ENCODE measurements around the gene STS. TPM values are rescaled to one million over a fixed set of nuclear protein-coding genes. Genes with fewer than 3 reads are reported as not detected.

STS gene
- total RNA-seq, 2 donors from 2014 or later, result 15.1 to 20.0 TPM

DNA sequence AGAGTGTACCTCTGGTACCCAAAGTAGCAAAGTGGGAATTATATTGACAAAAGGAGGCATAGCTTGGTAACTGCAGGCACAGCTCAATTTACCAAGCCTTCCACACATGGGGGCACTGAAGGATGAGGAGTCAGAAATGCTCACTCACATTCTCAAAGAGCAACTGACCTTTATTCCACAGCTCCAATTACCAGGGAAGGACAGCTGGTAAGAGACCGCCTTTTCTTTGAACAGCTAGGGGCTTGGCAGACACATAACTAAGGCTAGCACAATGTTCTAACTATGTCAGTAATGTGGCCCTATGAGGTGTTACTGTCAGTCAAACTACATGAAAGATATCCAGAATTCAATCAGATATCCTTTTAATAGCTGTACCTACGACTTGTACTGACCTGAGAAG is 20.5 kb upstream of the STS start:
- Histone ChIP-seq H3K36me3 (no peaks in the 10 kb centered on the region), H3K27ac (no peak overlapping the region), H3K4me1 (no peaks in the 10 kb centered on the region), H3K9me3 (no peaks in the 10 kb centered on the region), H3K9ac (ENCODE audit: low read depth in 2 of 2, low read length in 2 of 2) (no peak overlapping the region), H3K4me3 (no peak overlapping the region), H3K27me3 (no peaks in the 10 kb centered on the region)
- DNase-seq, result no peak
- intact Hi-C loops (cut with DNase I), result no loop called here
- no peak for TF ChIP-seq CTCF (IDR thresholded peaks at IDR 0.05)

- no peaks in the 10 kb centered on the region for H3K9me3 ChIP-seq
- DNase-seq, result no peak
- no peak overlapping the region for H3K4me3 ChIP-seq
- H3K36me3 ChIP-seq, result no peaks in the 10 kb centered on the region
- intact Hi-C loops (cut with DNase I), result no loop called here
- no peak for TF ChIP-seq CTCF (IDR thresholded peaks at IDR 0.05)
- H3K27ac ChIP-seq, result peak overlapping the region; percentile 77
- H3K27me3 ChIP-seq, result no peaks in the 10 kb centered on the region
- peak overlapping the region in 1 of 2 donors; percentile 70 for H3K9ac ChIP-seq (ENCODE audit: low read depth in 2 of 2, low read length in 2 of 2)
- peaks cover 12% of the 10 kb centered on the region for H3K4me1 ChIP-seq
These were observed 15.9 kb upstream of the STS start for GRCh38 chrX:7131621-7132020.

GRCh38 chrX:7132335-7133049 is 15.0 kb upstream of the STS start:
- Histone ChIP-seq H3K4me3 (no peak overlapping the region), H3K36me3 (no peaks in the 10 kb centered on the region), H3K27me3 (no peaks in the 10 kb centered on the region), H3K9ac (ENCODE audit: low read depth in 2 of 2, low read length in 2 of 2) (peak overlapping the region in 1 of 2 donors; percentile 70), H3K4me1 (peaks cover 12% of the 10 kb centered on the region), H3K9me3 (no peaks in the 10 kb centered on the region), H3K27ac (peak overlapping the region; percentile 77)
- TF ChIP-seq CTCF (IDR thresholded peaks at IDR 0.05), result peak; percentile 40
- DNase-seq, result peak; percentile 93
- intact Hi-C loops (cut with DNase I), result no loop called here

DNA sequence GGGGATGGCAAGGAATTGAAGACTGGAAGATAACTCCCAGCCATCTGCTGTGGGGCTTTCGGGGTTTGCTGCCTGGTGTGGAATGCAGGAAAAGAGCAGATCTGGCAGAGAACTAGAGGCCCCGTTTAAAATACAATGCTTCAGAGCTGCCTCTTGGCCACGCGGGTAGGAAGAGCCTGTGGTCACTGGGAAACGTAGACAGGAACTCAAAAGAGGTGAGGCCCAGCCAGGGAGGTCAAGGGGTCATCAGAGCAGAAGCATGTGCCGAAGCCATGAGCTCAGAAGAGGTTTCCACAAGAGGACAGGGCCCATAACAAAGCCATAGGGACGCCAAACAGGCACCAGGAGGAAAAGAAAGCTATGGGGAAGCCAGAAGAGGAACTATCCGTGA is 14.5 kb upstream of the STS start:
- no peak for TF ChIP-seq CTCF (IDR thresholded peaks at IDR 0.05)

DNA sequence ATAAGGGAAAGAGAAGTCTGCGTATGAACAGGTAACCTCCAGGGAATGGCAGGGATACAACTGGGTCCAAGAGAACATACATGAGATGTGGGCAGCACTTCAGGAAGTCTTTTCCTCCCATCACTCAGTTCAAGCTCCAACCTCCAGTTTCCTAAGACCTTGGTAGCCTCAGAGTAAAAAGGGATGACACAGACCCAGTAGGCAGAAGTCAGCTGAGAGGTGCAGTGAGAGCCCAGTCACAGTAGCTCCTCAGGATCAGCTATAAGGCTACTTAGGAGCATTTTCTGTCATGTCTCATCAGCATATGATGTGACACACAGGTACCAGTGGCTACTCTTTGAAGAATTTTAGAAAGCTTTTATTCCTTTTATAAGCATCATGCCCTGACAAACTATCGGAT is 12.5 kb upstream of the STS start:
- H3K4me1 ChIP-seq, result peaks cover 12% of the 10 kb centered on the region
- H3K27me3 ChIP-seq, result no peaks in the 10 kb centered on the region
- H3K9me3 ChIP-seq, result no peaks in the 10 kb centered on the region
- DNase-seq, result no peak
- intact Hi-C loops (cut with DNase I), result no loop called here
- TF ChIP-seq CTCF (IDR thresholded peaks at IDR 0.05), result no peak
- no peak overlapping the region for H3K9ac ChIP-seq (ENCODE audit: low read depth in 2 of 2, low read length in 2 of 2)
- no peak overlapping the region for H3K27ac ChIP-seq
- no peaks in the 10 kb centered on the region for H3K36me3 ChIP-seq
- no peak overlapping the region for H3K4me3 ChIP-seq

More for the DNA sequence above, 14.5 kb upstream of the STS start:
- Histone ChIP-seq H3K4me3 (no peak overlapping the region), H3K27ac (peak overlapping the region; percentile 77), H3K36me3 (no peaks in the 10 kb centered on the region), H3K9me3 (no peaks in the 10 kb centered on the region), H3K27me3 (no peaks in the 10 kb centered on the region), H3K4me1 (peaks cover 12% of the 10 kb centered on the region), H3K9ac (ENCODE audit: low read depth in 2 of 2, low read length in 2 of 2) (peak overlapping the region in 1 of 2 donors; percentile 70)
- no peak for DNase-seq
- intact Hi-C loops (cut with DNase I), result no loop called here

Measured in colonic mucosa (tissue), 4 donors.